Measurements from ENCODE around the gene PRPF40B.

Gene PRPF40B

GRCh38 chr12:49635656-49636055 is 12.3 kb downstream of the PRPF40B start:
- DNase-seq (ENCODE audit: low spot score), result no peak

GRCh38 chr12:49636574-49636973 is 13.2 kb downstream of the PRPF40B start:
- DNase-seq (ENCODE audit: low spot score), result no peak

GRCh38 chr12:49636979-49637755 is 13.8 kb downstream of the PRPF40B start:
- peak; percentile 76 for DNase-seq (ENCODE audit: low spot score)

- DNase-seq (ENCODE audit: low spot score), result no peak
Observed at GRCh38 chr12:49641748-49642369, 18.5 kb downstream of the PRPF40B start.

GRCh38 chr12:49642370-49642802 is 19.0 kb downstream of the PRPF40B start:
- no peak for DNase-seq (ENCODE audit: low spot score)

- DNase-seq (ENCODE audit: low spot score), result no peak
Observed at GRCh38 chr12:49643135-49643534, 19.8 kb downstream of the PRPF40B start.

GRCh38 chr12:49643961-49644619 is 20.7 kb downstream of the PRPF40B start:
- no peak for DNase-seq (ENCODE audit: low spot score)

- peak; percentile 85 for DNase-seq (ENCODE audit: low spot score)
Observed at GRCh38 chr12:49644620-49644994, 21.2 kb downstream of the PRPF40B start.

GRCh38 chr12:49645146-49646039 is 22.0 kb downstream of the PRPF40B start:
- DNase-seq (ENCODE audit: low spot score), result no peak

GRCh38 chr12:49646331-49646830 is 23.0 kb downstream of the PRPF40B start:
- no peak for DNase-seq (ENCODE audit: low spot score)

GRCh38 chr12:49646871-49647654 is 23.7 kb downstream of the PRPF40B start:
- no peak for DNase-seq (ENCODE audit: low spot score)

- no peak for DNase-seq (ENCODE audit: low spot score)
Observed at GRCh38 chr12:49647827-49648711, 24.7 kb downstream of the PRPF40B start.

GRCh38 chr12:49648712-49649003 is 25.3 kb downstream of the PRPF40B start:
- no peak for DNase-seq (ENCODE audit: low spot score)

- no peak for DNase-seq (ENCODE audit: low spot score)
Observed at GRCh38 chr12:49649445-49649844, 26.1 kb downstream of the PRPF40B start.

- DNase-seq (ENCODE audit: low spot score), result no peak
Observed at GRCh38 chr12:49649892-49650291, 26.5 kb downstream of the PRPF40B start.

- DNase-seq (ENCODE audit: low spot score), result no peak
Observed at GRCh38 chr12:49651855-49652254, 28.5 kb downstream of the PRPF40B start.

GRCh38 chr12:49652921-49653520 is 29.7 kb downstream of the PRPF40B start:
- DNase-seq (ENCODE audit: low spot score), result no peak

GRCh38 chr12:49654715-49655114 is 31.4 kb downstream of the PRPF40B start:
- no peak for DNase-seq (ENCODE audit: low spot score)

- no peak for DNase-seq (ENCODE audit: low spot score)
Observed at GRCh38 chr12:49655595-49656236, 32.4 kb downstream of the PRPF40B start.

Data from globus pallidus (tissue), 1 donor.